ENCODE measurements around the gene UBE3C. TPM values are rescaled to one million over a fixed set of nuclear protein-coding genes. Genes with fewer than 3 reads are reported as not detected.
A peak's percentile ranks its signal among the peaks of the same experiment; 100 is the strongest.

Gene UBE3C
- total RNA-seq, 1 donor from 2014 or later = 65.3 TPM

GRCh38 chr7:157139810-157140510 is 1.2 kb downstream of the UBE3C start:
- H3K36me3 Mint-ChIP-seq (ENCODE audit: low read depth) = peaks cover 40% of the 10 kb centered on the region
- DNase-seq = no peak
- no peak for ATAC-seq (ENCODE audit: low read depth)
- H3K4me3 Mint-ChIP-seq = peak overlapping the region; percentile 77
- CTCF ChIA-PET = no interaction called here
- intact Hi-C loops (cut with micrococcal nuclease) = loop anchor here (2.0 to 5.0 kb wide), 8 partner anchors 162 to 1933 kb away; partner anchors contain the start of genes DNAJB6, INSIG1, NCAPG2 and NOM1
- peak overlapping the region; percentile 77 for H3K27ac Mint-ChIP-seq
- peaks cover 45% of the 10 kb centered on the region for H3K4me1 Mint-ChIP-seq
- H3K27me3 Mint-ChIP-seq = no peaks in the 10 kb centered on the region
- no peak for TF ChIP-seq CTCF (IDR thresholded peaks at IDR 0.05)
- H3K9me3 Mint-ChIP-seq = no peaks in the 10 kb centered on the region
- POLR2A ChIA-PET = no interaction called here

- DNase-seq (no peak), ATAC-seq (ENCODE audit: low read depth) (no peak)
- Mint-ChIP-seq H3K9me3 (no peaks in the 10 kb centered on the region), H3K27ac (peak overlapping the region; percentile 77), H3K4me3 (peak overlapping the region; percentile 77), H3K4me1 (peaks cover 47% of the 10 kb centered on the region), H3K27me3 (no peaks in the 10 kb centered on the region), H3K36me3 (ENCODE audit: low read depth) (peaks cover 41% of the 10 kb centered on the region)
- POLR2A ChIA-PET = interaction anchor here (0.5 kb wide), 1 partner anchor 204 kb away, joined by 5 read pairs; no protein-coding TSS in a partner anchor
- no peak for TF ChIP-seq CTCF (IDR thresholded peaks at IDR 0.05)
- intact Hi-C loops (cut with micrococcal nuclease) = no loop called here
- CTCF ChIA-PET = no interaction called here
Measured at GRCh38 chr7:157140511-157140905, 1.8 kb downstream of the UBE3C start.

GRCh38 chr7:157141525-157142060 is 2.9 kb downstream of the UBE3C start:
- peaks cover 43% of the 10 kb centered on the region for H3K36me3 Mint-ChIP-seq (ENCODE audit: low read depth)
- peaks cover 45% of the 10 kb centered on the region for H3K4me1 Mint-ChIP-seq
- no peak for TF ChIP-seq CTCF (IDR thresholded peaks at IDR 0.05)
- DNase-seq (no peak), ATAC-seq (ENCODE audit: low read depth) (no peak)
- H3K27me3 Mint-ChIP-seq = no peaks in the 10 kb centered on the region
- no peaks in the 10 kb centered on the region for H3K9me3 Mint-ChIP-seq
- intact Hi-C loops (cut with micrococcal nuclease) = no loop called here
- POLR2A ChIA-PET = no interaction called here
- H3K27ac Mint-ChIP-seq = no peak overlapping the region
- H3K4me3 Mint-ChIP-seq = no peak overlapping the region
- CTCF ChIA-PET = no interaction called here

GRCh38 chr7:157143788-157144187 is 5.1 kb downstream of the UBE3C start:
- no peak overlapping the region for H3K4me3 Mint-ChIP-seq
- H3K27ac Mint-ChIP-seq = no peak overlapping the region
- ChIA-PET CTCF (no interaction called here), POLR2A (no interaction called here)
- peaks cover 51% of the 10 kb centered on the region for H3K4me1 Mint-ChIP-seq
- peaks cover 48% of the 10 kb centered on the region for H3K36me3 Mint-ChIP-seq (ENCODE audit: low read depth)
- H3K27me3 Mint-ChIP-seq = no peaks in the 10 kb centered on the region
- no peak for DNase-seq
- intact Hi-C loops (cut with micrococcal nuclease) = no loop called here
- no peak for ATAC-seq (ENCODE audit: low read depth)
- no peak for TF ChIP-seq CTCF (IDR thresholded peaks at IDR 0.05)
- no peaks in the 10 kb centered on the region for H3K9me3 Mint-ChIP-seq

- Mint-ChIP-seq H3K4me1 (peaks cover 42% of the 10 kb centered on the region), H3K27me3 (no peaks in the 10 kb centered on the region), H3K4me3 (no peak overlapping the region), H3K36me3 (ENCODE audit: low read depth) (peaks cover 26% of the 10 kb centered on the region), H3K9me3 (no peaks in the 10 kb centered on the region), H3K27ac (no peak overlapping the region)
- TF ChIP-seq CTCF (IDR thresholded peaks at IDR 0.05) = no peak
- CTCF ChIA-PET = no interaction called here
- intact Hi-C loops (cut with micrococcal nuclease) = no loop called here
- no peak for DNase-seq
- POLR2A ChIA-PET = interaction anchor here (0.6 kb wide), 1 partner anchor 12 kb away, joined by 3 read pairs; no protein-coding TSS in a partner anchor
- no peak for ATAC-seq (ENCODE audit: low read depth)
Measured at GRCh38 chr7:157149317-157149716, 10.6 kb downstream of the UBE3C start.

Measured in activated B cell treated with CpG ODN at 0.5 μM for 24 hours (primary cell).